ENCODE data around the gene DMGDH.

DMGDH gene

DNA sequence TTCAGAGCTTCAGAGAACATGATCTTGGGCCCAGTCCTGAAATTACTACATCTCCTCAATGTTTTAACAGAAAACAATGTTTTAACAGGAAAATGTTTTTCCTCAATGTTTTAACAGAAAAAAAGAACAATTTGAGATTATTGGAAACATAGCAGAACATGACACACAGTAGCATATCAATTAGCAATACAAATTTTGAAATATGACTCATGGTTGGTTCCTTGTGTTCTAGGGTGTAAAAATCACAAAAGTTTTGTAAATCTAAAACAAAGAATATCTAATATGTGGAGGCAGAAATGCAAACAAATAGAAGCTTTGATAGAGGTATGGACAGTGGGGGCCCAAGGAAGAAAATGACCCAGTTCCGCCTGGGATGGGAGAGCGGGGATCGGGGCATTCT lies 61.6 kb downstream of the DMGDH start:
- DNase-seq (ENCODE audit: low read depth in 2 of 2) = no peak
- H3K4me3 ChIP-seq (replicated peaks in 1 of 2; ENCODE audit: low read depth in 2 of 2, low read length in 2 of 2) = no peak overlapping the region
- TF ChIP-seq, protein P1, sequence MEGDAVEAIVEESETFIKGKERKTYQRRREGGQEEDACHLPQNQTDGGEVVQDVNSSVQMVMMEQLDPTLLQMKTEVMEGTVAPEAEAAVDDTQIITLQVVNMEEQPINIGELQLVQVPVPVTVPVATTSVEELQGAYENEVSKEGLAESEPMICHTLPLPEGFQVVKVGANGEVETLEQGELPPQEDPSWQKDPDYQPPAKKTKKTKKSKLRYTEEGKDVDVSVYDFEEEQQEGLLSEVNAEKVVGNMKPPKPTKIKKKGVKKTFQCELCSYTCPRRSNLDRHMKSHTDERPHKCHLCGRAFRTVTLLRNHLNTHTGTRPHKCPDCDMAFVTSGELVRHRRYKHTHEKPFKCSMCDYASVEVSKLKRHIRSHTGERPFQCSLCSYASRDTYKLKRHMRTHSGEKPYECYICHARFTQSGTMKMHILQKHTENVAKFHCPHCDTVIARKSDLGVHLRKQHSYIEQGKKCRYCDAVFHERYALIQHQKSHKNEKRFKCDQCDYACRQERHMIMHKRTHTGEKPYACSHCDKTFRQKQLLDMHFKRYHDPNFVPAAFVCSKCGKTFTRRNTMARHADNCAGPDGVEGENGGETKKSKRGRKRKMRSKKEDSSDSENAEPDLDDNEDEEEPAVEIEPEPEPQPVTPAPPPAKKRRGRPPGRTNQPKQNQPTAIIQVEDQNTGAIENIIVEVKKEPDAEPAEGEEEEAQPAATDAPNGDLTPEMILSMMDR (IDR thresholded peaks at IDR 0.05; ENCODE audit: low read depth, low read length) = no peak

DNA sequence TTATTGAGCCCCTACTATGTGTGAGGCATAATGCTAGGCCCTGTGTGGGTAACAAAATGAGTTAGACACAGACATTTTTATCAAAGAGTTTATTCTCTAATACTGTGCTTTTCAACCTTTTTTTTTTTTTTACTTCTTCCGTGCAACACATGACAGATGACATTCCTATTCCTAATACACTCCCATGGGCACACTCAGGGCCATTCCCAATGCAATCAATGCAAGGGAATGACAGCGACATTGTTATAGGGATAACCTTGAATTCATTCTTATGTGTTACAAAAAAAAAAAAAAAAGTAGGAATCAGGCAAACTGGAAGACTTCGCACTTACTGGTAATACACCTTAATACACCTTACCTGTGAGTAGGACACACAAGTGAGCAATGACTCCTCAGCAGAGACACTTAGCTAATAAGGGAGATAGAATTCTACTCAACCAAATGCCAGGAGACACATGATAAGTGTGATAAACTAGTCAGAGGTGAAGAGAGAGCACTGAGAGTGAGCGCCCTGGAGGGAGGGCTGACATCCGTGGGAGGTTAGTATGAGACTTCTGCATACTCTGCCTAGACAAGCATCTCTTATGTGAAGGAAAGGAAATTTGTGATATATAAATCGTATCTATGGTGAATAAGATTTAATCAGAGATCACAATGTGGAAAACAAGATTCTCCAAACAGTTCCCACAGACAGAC lies 63.4 kb downstream of the DMGDH start:
- no peak overlapping the region for H3K4me3 ChIP-seq (replicated peaks in 1 of 2; ENCODE audit: low read depth in 2 of 2, low read length in 2 of 2)
- TF ChIP-seq, protein P1 (IDR thresholded peaks at IDR 0.05; ENCODE audit: low read depth, low read length) = no peak
- DNase-seq (ENCODE audit: low read depth in 2 of 2) = no peak

DNA sequence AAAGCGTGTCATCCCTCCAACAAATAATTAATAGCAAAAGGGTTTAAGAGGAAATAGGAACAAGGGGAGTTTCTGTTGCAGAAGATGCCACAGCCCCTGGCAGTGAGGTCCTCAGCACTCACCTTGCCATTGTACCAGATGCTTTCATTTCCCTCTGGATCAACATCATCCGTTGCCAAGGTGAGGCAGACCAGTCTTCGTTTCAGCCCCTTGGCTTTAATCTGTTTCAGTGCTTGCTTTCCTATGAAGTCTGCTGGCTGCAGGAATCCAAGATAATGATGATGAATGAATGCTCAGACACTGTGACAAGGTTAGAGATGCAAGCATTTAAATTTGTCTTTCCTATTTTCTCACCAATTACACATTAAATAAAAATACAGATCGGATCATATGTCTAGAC lies 64.3 kb downstream of the DMGDH start:
- no peak for DNase-seq (ENCODE audit: low read depth in 2 of 2)
- TF ChIP-seq, protein P1 (IDR thresholded peaks at IDR 0.05; ENCODE audit: low read depth, low read length) = no peak
- H3K4me3 ChIP-seq (replicated peaks in 1 of 2; ENCODE audit: low read depth in 2 of 2, low read length in 2 of 2) = no peak overlapping the region

DNA sequence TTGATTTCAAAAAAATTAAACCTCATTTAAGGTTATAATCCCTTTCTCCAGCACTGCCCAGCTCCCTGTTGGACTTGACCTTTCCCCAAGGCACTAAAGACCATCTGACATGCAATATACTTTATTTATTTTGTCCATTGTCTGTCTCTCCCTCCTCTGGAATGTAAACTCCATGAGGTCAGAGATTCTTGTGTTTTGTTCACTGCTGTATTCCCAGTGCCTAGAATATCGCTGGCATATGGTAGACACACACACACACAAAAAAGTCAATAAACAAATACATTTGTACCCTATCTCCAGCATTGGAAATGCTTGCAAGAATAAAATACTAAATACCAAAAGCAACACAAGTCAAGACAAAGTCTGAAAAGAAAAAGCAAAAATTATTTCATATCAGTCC lies 67.1 kb downstream of the DMGDH start:
- DNase-seq (ENCODE audit: low read depth in 2 of 2) = no peak
- H3K4me3 ChIP-seq (replicated peaks in 1 of 2; ENCODE audit: low read depth in 2 of 2, low read length in 2 of 2) = no peak overlapping the region
- TF ChIP-seq, protein P1 (IDR thresholded peaks at IDR 0.05; ENCODE audit: low read depth, low read length) = no peak

DNA sequence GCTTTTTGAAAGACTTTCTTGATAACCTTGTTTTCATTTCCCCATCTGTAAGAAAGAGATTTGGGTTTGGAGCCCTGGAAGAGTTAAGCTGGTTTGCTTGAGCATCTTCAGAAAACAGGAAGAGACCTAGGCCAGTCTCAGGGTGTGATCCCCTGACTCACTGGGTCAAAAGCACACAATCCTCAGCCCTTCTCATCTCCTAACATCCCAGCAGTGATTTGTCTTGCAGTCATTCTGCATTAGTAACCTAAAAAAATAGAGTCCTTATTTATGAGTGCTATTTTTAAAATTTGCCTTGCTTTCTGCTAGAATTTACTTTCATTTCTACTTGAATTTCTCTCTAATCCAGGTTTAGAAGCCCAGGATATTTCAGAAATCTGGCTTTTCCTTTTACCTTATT lies 68.0 kb downstream of the DMGDH start:
- TF ChIP-seq, protein P1 (IDR thresholded peaks at IDR 0.05; ENCODE audit: low read depth, low read length) = no peak
- H3K4me3 ChIP-seq (replicated peaks in 1 of 2; ENCODE audit: low read depth in 2 of 2, low read length in 2 of 2) = no peak overlapping the region
- peak in 1 of 2 donors; percentile 57 for DNase-seq (ENCODE audit: low read depth in 2 of 2)

DNA sequence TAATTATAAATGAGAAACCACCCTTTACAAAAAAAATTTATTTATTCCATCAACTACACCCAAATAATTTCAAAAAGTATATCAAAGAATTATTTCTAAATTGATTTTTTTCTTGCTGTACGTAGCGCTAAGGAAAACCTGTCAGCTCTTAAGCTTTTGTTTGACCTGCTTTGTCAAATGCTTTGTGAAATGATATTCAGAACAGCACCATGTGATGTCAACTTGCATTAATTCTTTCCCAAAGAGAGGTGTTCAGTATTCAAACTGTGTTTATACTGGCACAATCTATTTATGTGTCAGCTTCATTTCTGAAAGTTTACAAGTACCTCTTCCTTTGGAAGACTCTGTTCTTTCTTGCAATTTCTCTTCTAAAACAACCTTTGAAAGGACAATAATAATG lies 72.4 kb downstream of the DMGDH start:
- no peak overlapping the region for H3K4me3 ChIP-seq (replicated peaks in 1 of 2; ENCODE audit: low read depth in 2 of 2, low read length in 2 of 2)
- no peak for DNase-seq (ENCODE audit: low read depth in 2 of 2)
- TF ChIP-seq, protein P1 (IDR thresholded peaks at IDR 0.05; ENCODE audit: low read depth, low read length) = no peak

DNA sequence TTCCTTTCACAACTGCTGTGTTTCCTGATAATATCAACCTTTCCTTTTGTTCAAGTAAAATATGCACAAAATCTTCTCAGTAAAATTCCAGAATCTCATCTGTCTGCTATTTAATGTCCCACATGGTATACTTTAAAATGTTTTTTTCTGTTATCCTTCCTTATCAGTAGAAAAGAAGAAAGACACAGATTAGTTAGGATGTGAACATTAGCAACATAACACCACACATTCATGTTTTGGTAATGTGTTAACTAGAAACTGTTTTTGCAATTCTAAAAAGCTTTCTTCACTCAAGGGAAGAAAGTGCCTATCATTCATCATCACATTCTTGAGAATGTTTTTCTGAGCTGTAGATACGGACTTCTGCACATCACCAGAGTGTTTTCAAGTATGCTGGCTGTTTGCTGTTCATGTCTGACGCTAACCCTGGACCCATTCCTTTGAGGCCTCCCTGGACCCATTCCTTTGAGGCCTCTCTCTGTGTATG lies 73.9 kb downstream of the DMGDH start:
- DNase-seq (ENCODE audit: low read depth in 2 of 2) = no peak
- no peak overlapping the region for H3K4me3 ChIP-seq (replicated peaks in 1 of 2; ENCODE audit: low read depth in 2 of 2, low read length in 2 of 2)
- TF ChIP-seq, protein P1 (IDR thresholded peaks at IDR 0.05; ENCODE audit: low read depth, low read length) = no peak
